Measurements from ENCODE around the gene ZNF493. TPM values are rescaled to one million over a fixed set of nuclear protein-coding genes. Genes with fewer than 3 reads are reported as not detected.
A peak's percentile ranks its signal among the peaks of the same experiment; 100 is the strongest.

Gene ZNF493
- polyA plus RNA-seq, 1 donor, result 15.1 TPM

GRCh38 chr19:21462540-21462939 lies 65.6 kb downstream of the ZNF493 start:
- no peak for DNase-seq (ENCODE audit: low read depth)

GRCh38 chr19:21463449-21464105 lies 66.6 kb downstream of the ZNF493 start:
- DNase-seq (ENCODE audit: low read depth), result peak; percentile 31

- no peak for DNase-seq (ENCODE audit: low read depth)
Measured at GRCh38 chr19:21466627-21467026, 69.7 kb downstream of the ZNF493 start.

- no peak for DNase-seq (ENCODE audit: low read depth)
Measured at GRCh38 chr19:21468791-21469190, 71.9 kb downstream of the ZNF493 start.

DNA sequence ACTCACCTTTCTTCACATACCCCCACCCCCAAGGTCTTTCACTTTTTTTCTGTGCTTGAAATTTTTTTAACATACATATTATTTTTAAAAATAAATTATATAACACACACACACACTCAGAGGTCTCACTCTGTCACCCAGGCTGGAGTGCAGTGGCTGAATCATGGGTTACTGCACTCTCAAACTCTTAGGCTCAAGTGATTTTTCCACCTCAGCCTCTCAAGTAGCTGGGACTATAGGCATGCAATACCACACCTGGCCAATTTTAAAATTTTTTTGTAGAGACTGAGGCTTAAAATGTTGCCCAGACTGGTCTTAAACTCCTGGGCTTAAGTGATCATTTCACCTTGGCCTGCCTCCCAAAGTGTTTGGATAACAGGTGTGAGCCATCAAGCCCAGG lies 75.6 kb downstream of the ZNF493 start:
- no peak for DNase-seq (ENCODE audit: low read depth)

DNA sequence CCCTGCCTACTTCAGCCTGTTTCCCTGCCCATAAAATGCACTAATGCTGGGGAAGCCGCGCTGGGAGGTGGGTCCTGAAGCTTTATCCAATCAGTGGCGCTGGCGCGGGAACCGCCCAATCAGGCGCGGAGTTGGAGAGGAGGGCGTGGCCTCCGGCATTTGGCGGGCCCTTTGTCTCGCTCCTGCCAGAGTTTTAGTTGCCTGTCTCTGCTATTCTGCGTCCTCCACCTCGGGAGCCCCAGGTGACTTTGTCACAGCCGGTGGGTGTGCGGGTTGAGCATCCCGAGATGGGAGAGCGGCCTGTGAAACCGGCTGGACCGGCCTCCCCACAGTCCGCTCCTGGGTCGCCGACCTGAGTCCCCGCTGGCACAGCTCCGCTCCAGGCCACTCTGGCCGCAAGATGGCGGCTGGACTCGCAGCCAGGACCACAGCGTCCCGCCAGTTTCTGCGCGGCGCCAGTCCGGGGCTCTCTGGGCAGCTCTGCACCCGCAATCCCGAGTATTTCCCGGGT lies 77.8 kb downstream of the ZNF493 start:
- DNase-seq (ENCODE audit: low read depth), result peak; percentile 58

Other genes starting within 250 kb of the ZNF493 start
- 8.3 TPM for gene ZNF708, start 67.7 kb upstream of the ZNF493 start, polyA plus RNA-seq (ENCODE audit: insufficient read length)
- gene ZNF738, start 38.1 kb upstream of the ZNF493 start, polyA plus RNA-seq (ENCODE audit: insufficient read length), result 19.4 TPM
- gene ZNF429, start 108.5 kb downstream of the ZNF493 start, polyA plus RNA-seq (ENCODE audit: insufficient read length), result 15.0 TPM